IMR-90 (cell line): ENCODE measurements around the gene GTF3C1. TPM values are rescaled to one million over a fixed set of nuclear protein-coding genes. Genes with fewer than 3 reads are reported as not detected.

ENCODE experiments used
- ATAC-seq: fragments of 200-7000 bp; cut with Tn5 transposase; 2 replicates; pipeline ENCODE4 v1.9.1; 2020; ENCODE audit warnings: low read depth, mild to moderate bottlenecking, moderate library complexity
- BruUV-seq: library from RNA; stranded (reverse); fragments of 400-500 nt; replicated peaks from 2 replicates; lab custom pipeline; 2021; lab: Mats Ljungman, UMichigan
- CTCF ChIA-PET: fragments of 300-600 bp; formaldehyde crosslinking; extraction: SDS; loops from one replicate; lab custom pipeline; 2021; ENCODE audit warnings: antibody characterized with exemption; lab: Yijun Ruan, JAX
- POLR2A ChIA-PET: fragments of 300-600 bp; sonication (Branson Sonifier 250); formaldehyde crosslinking; loops from one replicate; lab custom pipeline; 2022; ENCODE audit warnings: antibody characterized with exemption; ENCODE audit not compliant: unreplicated experiment; lab: Charles Lee
- DNase-seq: peaks from one replicate; pipeline ENCODE4 v3.0.0; 2013
- H2AFZ ChIP-seq: replicated peaks from 2 replicates; pipeline ENCODE3; 2013; ENCODE audit warnings: low read length, mild to moderate bottlenecking; ENCODE audit not compliant: poor library complexity
- H2AK5ac ChIP-seq: 2 replicates; pipeline ENCODE4 v1.6.1; 2013; ENCODE audit warnings: low read depth, low read length, inconsistent platforms
- H2AK9ac ChIP-seq: replicated peaks from 2 replicates; pipeline ENCODE3; 2013; ENCODE audit warnings: mild to moderate bottlenecking, low read depth, low read length, moderate library complexity; ENCODE audit not compliant: poor library complexity
- H2BK120ac ChIP-seq: 2 replicates; pipeline ENCODE4 v1.6.1; 2013; ENCODE audit warnings: low read depth, low read length, inconsistent platforms
- H2BK15ac ChIP-seq: 3 replicates; pipeline ENCODE4 v1.6.1; 2013; ENCODE audit warnings: low read depth, low read length, inconsistent platforms
- H2BK20ac ChIP-seq: 2 replicates; pipeline ENCODE4 v1.6.1; 2013; ENCODE audit warnings: low read depth, mild to moderate bottlenecking, inconsistent platforms, low read length, moderate library complexity
- H2BK5ac ChIP-seq: 2 replicates; pipeline ENCODE4 v1.6.1; 2013; ENCODE audit warnings: mild to moderate bottlenecking, low read depth, low read length, inconsistent platforms; ENCODE audit not compliant: poor library complexity, severe bottlenecking
- H3K14ac ChIP-seq: replicated peaks from 2 replicates; pipeline ENCODE4 v1.6.1; 2013; ENCODE audit warnings: low read depth, low read length, inconsistent platforms
- H3K18ac ChIP-seq: 2 replicates; pipeline ENCODE4 v1.6.1; 2013; ENCODE audit warnings: low read depth, low read length, control low read depth
- H3K23ac ChIP-seq: 2 replicates; pipeline ENCODE4 v1.6.1; 2013; ENCODE audit warnings: low read depth, low read length, inconsistent platforms
- H3K27ac ChIP-seq: 2 replicates; pipeline ENCODE4 v1.5.1; 2013; ENCODE audit warnings: mild to moderate bottlenecking, control low read depth, low read length; ENCODE audit not compliant: insufficient read depth
- H3K27me3 ChIP-seq: 2 replicates; pipeline ENCODE4 v1.6.1; 2013; ENCODE audit warnings: low read length; ENCODE audit not compliant: control insufficient read depth, insufficient read depth
- H3K36me3 ChIP-seq: 2 replicates; pipeline ENCODE4 v1.6.1; 2013; ENCODE audit warnings: low read length, mixed read lengths; ENCODE audit not compliant: control insufficient read depth, insufficient read depth
- H3K4ac ChIP-seq: 2 replicates; pipeline ENCODE4 v1.6.1; 2013; ENCODE audit warnings: low read depth, low read length, inconsistent platforms
- H3K4me1 ChIP-seq: 2 replicates; pipeline ENCODE4 v1.6.1; 2013; ENCODE audit warnings: low read length, mixed read lengths; ENCODE audit not compliant: control insufficient read depth, insufficient read depth
- H3K4me2 ChIP-seq: 2 replicates; pipeline ENCODE4 v1.6.1; 2013; ENCODE audit warnings: low read depth, mild to moderate bottlenecking, control low read depth, low read length, moderate library complexity
- H3K4me3 ChIP-seq: 2 replicates; pipeline ENCODE4 v1.5.1; 2013; ENCODE audit warnings: low read depth, mild to moderate bottlenecking, control low read depth, low read length, moderate library complexity; ENCODE audit not compliant: insufficient read depth
- H3K56ac ChIP-seq: 2 replicates; pipeline ENCODE4 v1.6.1; 2013; ENCODE audit warnings: low read length, inconsistent platforms; ENCODE audit not compliant: insufficient read depth; ENCODE audit errors: extremely low read depth
- H3K79me1 ChIP-seq, 2 experiments: 2 replicates each; pipeline ENCODE4 v1.6.1; 2013; ENCODE audit warnings: low read length in 2 of 2, inconsistent platforms in 1 of 2, low read depth in 1 of 2
- H3K9ac ChIP-seq: 2 replicates; pipeline ENCODE4 v1.6.1; 2013; ENCODE audit warnings: low read depth, low read length, control low read depth
- H3K9me1 ChIP-seq: 2 replicates; pipeline ENCODE4 v1.6.1; 2013; ENCODE audit warnings: low read length, inconsistent platforms; ENCODE audit not compliant: insufficient read depth
- H3K9me3 ChIP-seq: 2 replicates; pipeline ENCODE4 v1.6.1; 2013; ENCODE audit warnings: low read length; ENCODE audit not compliant: control insufficient read depth, insufficient read depth
- H4K20me1 ChIP-seq: 2 replicates; pipeline ENCODE4 v1.6.1; 2013; ENCODE audit warnings: low read length, inconsistent platforms; ENCODE audit not compliant: insufficient read depth
- H4K5ac ChIP-seq: 2 replicates; pipeline ENCODE4 v1.6.1; 2013; ENCODE audit warnings: mild to moderate bottlenecking, low read depth, low read length, control low read depth
- H4K8ac ChIP-seq, 2 experiments: 2 replicates each; pipeline ENCODE4 v1.6.1; 2013; ENCODE audit warnings: low read depth in 2 of 2, low read length in 2 of 2, control low read depth in 1 of 2, inconsistent platforms in 1 of 2
- H4K91ac ChIP-seq: 2 replicates; pipeline ENCODE4 v1.6.1; 2013; ENCODE audit warnings: low read depth, low read length, inconsistent platforms; ENCODE audit not compliant: insufficient read depth
- BHLHE40 ChIP-seq: fragments of 150-350 bp; IDR thresholded peaks from 2 replicates; pipeline ENCODE4 v1.6.1; 2016; ENCODE audit warnings: mild to moderate bottlenecking, low read depth, low read length
- CEBPB ChIP-seq: IDR thresholded peaks from 2 replicates; pipeline ENCODE4 v1.6.1; 2012; ENCODE audit warnings: low read depth, low read length, improper control_type of control experiment
- CHD1 ChIP-seq: IDR thresholded peaks from 2 replicates; pipeline ENCODE4 v1.6.1; 2012; ENCODE audit warnings: low read depth, low read length, improper control_type of control experiment
- FOS ChIP-seq: fragments of 150-350 bp; IDR thresholded peaks from 2 replicates; pipeline ENCODE4 v1.6.1; 2016; ENCODE audit warnings: low read depth, low read length
- MAFK ChIP-seq: IDR thresholded peaks from 2 replicates; pipeline ENCODE4 v1.6.1; 2012; ENCODE audit warnings: low read depth, low read length, improper control_type of control experiment
- MAZ ChIP-seq: IDR thresholded peaks from 2 replicates; pipeline ENCODE4 v1.6.1; 2012; ENCODE audit warnings: low read depth, mild to moderate bottlenecking, low read length, improper control_type of control experiment, moderate library complexity, borderline replicate concordance
- MXI1 ChIP-seq: IDR thresholded peaks from 2 replicates; pipeline ENCODE4 v1.6.1; 2012; ENCODE audit warnings: low read depth, mild to moderate bottlenecking, low read length, moderate library complexity, borderline replicate concordance
- NFE2L2 ChIP-seq: fragments of 150-350 bp; IDR thresholded peaks from 2 replicates; pipeline ENCODE4 v1.6.1; 2016; ENCODE audit warnings: low read depth, mild to moderate bottlenecking, low read length
- POLR2A ChIP-seq: IDR thresholded peaks from 2 replicates; pipeline ENCODE4 v1.6.1; 2012; ENCODE audit warnings: mild to moderate bottlenecking, low read depth, low read length
- RAD21 ChIP-seq: IDR thresholded peaks from 2 replicates; pipeline ENCODE4 v1.6.1; 2012; ENCODE audit warnings: low read length, improper control_type of control experiment
- RCOR1 ChIP-seq: IDR thresholded peaks from 2 replicates; pipeline ENCODE4 v1.6.1; 2012; ENCODE audit warnings: mild to moderate bottlenecking, low read length, improper control_type of control experiment; ENCODE audit not compliant: insufficient replicate concordance
- RFX5 ChIP-seq: IDR thresholded peaks from 2 replicates; pipeline ENCODE4 v1.8.0; 2012; ENCODE audit warnings: low read depth, mild to moderate bottlenecking, low read length, moderate library complexity
- SMC3 ChIP-seq: fragments of 150-350 bp; IDR thresholded peaks from 2 replicates; pipeline ENCODE4 v1.6.1; 2016; ENCODE audit warnings: low read depth, mild to moderate bottlenecking, antibody characterized with exemption, low read length, moderate library complexity
- WGBS, 2 experiments: methylation state at CpG; one replicate each; pipeline versions ENCODE4 v1.1.5 to v1.1.7; 2013; ENCODE audit warnings: missing lambda C conversion rate in 2 of 2; ENCODE audit not compliant: insufficient read length in 1 of 2; ENCODE audit errors: extremely low coverage in 2 of 2; 5-methylcytosine and 5-hydroxymethylcytosine counted together
- dilution Hi-C: fragments of 300-500 bp; cut with HindIII; formaldehyde crosslinking; loops from one replicate; pipeline ENCODE4 v1.14.3; 2018; ENCODE audit warnings: low sequenced_read_pairs; ENCODE audit not compliant: unreplicated experiment
- in situ Hi-C: fragments of 300-500 bp; cut with MboI; formaldehyde crosslinking; loops from 3 replicates; pipeline ENCODE4 v1.14.3; 2019; ENCODE audit warnings: low sequenced_read_pairs, inconsistent platforms, mixed read lengths
- intact Hi-C: fragments of 100-400 bp; cut with micrococcal nuclease; formaldehyde crosslinking; loops from 2 replicates; pipeline ENCODE4 v1.10.0; 2022
- polyA plus RNA-seq, 3 experiments: library from polyadenylated mRNA; depleted of rRNA; stranded (reverse); fragments of >200 nt; gene quantifications; 2 replicates each; pipeline ENCODE4 v1.2.3, GENCODE V29; 2012; ENCODE audit warnings: low replicate concordance in 1 of 3
- total RNA-seq: library from RNA; depleted of rRNA; stranded (reverse); fragments of >200 nt; gene quantifications from 2 replicates; pipeline ENCODE4 v1.2.3, GENCODE V29; 2012
- TF ChIP-seq, protein P1 (sequence below): conservative IDR thresholded peaks from 2 replicates; pipeline ENCODE4 v1.5.1; 2012; ENCODE audit warnings: mild to moderate bottlenecking, low read depth, low read length, improper control_type of control experiment
- TF ChIP-seq, protein P2 (sequence below): fragments of 150-350 bp; IDR thresholded peaks from 2 replicates; pipeline ENCODE4 v1.6.1; 2017; ENCODE audit warnings: mild to moderate bottlenecking, antibody characterized with exemption, low read length, low read depth
- TF ChIP-seq, protein P3 (sequence below): fragments of 150-350 bp; IDR thresholded peaks from 2 replicates; pipeline ENCODE4 v1.6.1; 2016; ENCODE audit warnings: low read depth, mild to moderate bottlenecking, low read length, moderate library complexity, borderline replicate concordance

The GTF3C1 gene
- total and polyA plus RNA-seq, 2 of the 4 experiments (the other 2 are of a cell fraction) = 50.8 to 68.1 TPM

DNA sequence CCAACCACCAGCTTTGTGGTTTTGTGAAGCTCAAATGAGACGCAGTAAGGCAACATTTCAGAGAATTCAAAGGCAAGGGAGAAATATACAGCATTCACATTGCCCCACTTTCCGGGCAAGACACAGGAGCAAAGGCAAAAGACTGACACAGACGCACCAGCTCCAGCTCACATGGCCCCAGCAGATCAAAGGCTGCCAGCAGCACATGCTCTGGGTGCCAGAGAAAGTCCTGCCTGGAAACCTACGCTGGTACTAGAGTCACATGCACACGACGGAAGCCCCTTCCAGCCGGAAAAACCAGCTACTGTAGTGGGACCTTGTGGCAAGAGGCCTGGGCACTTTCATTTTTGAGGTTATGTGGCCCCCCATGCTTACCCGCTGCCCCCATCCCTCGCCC is 50.1 kb downstream of the GTF3C1 start:
- no peak overlapping the region for H2AK5ac ChIP-seq
- no peak overlapping the region for H4K8ac ChIP-seq
- no peak overlapping the region for H4K91ac ChIP-seq
- no peak overlapping the region for H4K5ac ChIP-seq
- H2BK15ac ChIP-seq = no peak overlapping the region
- no peaks in the 10 kb centered on the region for H3K27me3 ChIP-seq
- H3K79me1 ChIP-seq = peaks cover 4 to 10% of the 10 kb centered on the region in 2 experiments; a peak in 2 of 4 replicates
- H4K20me1 ChIP-seq = no peaks in the 10 kb centered on the region
- no peak overlapping the region for H2BK120ac ChIP-seq
- H3K9me3 ChIP-seq = no peaks in the 10 kb centered on the region
- ChIA-PET POLR2A (no interaction called here), CTCF (no interaction called here)
- H3K18ac ChIP-seq = no peak overlapping the region
- peaks cover 10% of the 10 kb centered on the region for H3K4me1 ChIP-seq
- H3K9me1 ChIP-seq = peaks cover 13% of the 10 kb centered on the region
- peaks cover 87% of the 10 kb centered on the region for H3K36me3 ChIP-seq
- H3K14ac ChIP-seq = no peak overlapping the region
- H3K27ac ChIP-seq = no peak overlapping the region
- no peak overlapping the region for H3K56ac ChIP-seq
- WGBS, 2 experiments = 80% methylated on average over 4 of the region's 9 CpGs; no CpG with 5 or more reads in 1 of the 2 experiments
- DNase-seq = no peak
- no peak for ATAC-seq
- H2BK5ac ChIP-seq = no peak overlapping the region
- BruUV-seq = no TSS peak
- H3K23ac ChIP-seq = no peak overlapping the region
- in situ Hi-C loops (no loop called here), intact Hi-C loops (no loop called here), dilution Hi-C loops (no loop called here)
- no peak overlapping the region for H3K4ac ChIP-seq
- H3K4me2 ChIP-seq = no peak overlapping the region
- H2BK20ac ChIP-seq = no peak overlapping the region
- H2AFZ ChIP-seq = no peak overlapping the region
- TF ChIP-seq SMC3 (no peak), CEBPB (no peak), FOS (no peak), MAFK (no peak), NFE2L2 (no peak), BHLHE40 (no peak), MXI1 (no peak), RCOR1 (no peak), RFX5 (no peak), MAZ (no peak), CHD1 (no peak), POLR2A (no peak), RAD21 (no peak)
- TF ChIP-seq, protein P1, sequence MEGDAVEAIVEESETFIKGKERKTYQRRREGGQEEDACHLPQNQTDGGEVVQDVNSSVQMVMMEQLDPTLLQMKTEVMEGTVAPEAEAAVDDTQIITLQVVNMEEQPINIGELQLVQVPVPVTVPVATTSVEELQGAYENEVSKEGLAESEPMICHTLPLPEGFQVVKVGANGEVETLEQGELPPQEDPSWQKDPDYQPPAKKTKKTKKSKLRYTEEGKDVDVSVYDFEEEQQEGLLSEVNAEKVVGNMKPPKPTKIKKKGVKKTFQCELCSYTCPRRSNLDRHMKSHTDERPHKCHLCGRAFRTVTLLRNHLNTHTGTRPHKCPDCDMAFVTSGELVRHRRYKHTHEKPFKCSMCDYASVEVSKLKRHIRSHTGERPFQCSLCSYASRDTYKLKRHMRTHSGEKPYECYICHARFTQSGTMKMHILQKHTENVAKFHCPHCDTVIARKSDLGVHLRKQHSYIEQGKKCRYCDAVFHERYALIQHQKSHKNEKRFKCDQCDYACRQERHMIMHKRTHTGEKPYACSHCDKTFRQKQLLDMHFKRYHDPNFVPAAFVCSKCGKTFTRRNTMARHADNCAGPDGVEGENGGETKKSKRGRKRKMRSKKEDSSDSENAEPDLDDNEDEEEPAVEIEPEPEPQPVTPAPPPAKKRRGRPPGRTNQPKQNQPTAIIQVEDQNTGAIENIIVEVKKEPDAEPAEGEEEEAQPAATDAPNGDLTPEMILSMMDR = no peak
- TF ChIP-seq, protein P2, sequence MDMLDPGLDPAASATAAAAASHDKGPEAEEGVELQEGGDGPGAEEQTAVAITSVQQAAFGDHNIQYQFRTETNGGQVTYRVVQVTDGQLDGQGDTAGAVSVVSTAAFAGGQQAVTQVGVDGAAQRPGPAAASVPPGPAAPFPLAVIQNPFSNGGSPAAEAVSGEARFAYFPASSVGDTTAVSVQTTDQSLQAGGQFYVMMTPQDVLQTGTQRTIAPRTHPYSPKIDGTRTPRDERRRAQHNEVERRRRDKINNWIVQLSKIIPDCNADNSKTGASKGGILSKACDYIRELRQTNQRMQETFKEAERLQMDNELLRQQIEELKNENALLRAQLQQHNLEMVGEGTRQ = no peak
- TF ChIP-seq, protein P3, sequence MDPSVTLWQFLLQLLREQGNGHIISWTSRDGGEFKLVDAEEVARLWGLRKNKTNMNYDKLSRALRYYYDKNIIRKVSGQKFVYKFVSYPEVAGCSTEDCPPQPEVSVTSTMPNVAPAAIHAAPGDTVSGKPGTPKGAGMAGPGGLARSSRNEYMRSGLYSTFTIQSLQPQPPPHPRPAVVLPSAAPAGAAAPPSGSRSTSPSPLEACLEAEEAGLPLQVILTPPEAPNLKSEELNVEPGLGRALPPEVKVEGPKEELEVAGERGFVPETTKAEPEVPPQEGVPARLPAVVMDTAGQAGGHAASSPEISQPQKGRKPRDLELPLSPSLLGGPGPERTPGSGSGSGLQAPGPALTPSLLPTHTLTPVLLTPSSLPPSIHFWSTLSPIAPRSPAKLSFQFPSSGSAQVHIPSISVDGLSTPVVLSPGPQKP = no peak
- H3K4me3 ChIP-seq = no peak overlapping the region
- H3K9ac ChIP-seq = no peak overlapping the region
- H2AK9ac ChIP-seq = no peak overlapping the region
